KMS-11 (cell line): ENCODE measurements around the gene DAAM1.

Experiments used
- H2AFZ ChIP-seq: fragments of 200-600 bp; sonication (generic); 2 replicates; pipeline ENCODE4 v1.6.1; 2016; ENCODE audit warnings: antibody characterized with exemption, mixed run types, low read depth
- H3K27ac ChIP-seq: fragments of 200-600 bp; sonication (generic); 2 replicates; pipeline ENCODE4 v1.6.1; 2016; ENCODE audit warnings: mild to moderate bottlenecking, mixed run types
- H3K27me3 ChIP-seq: fragments of 200-600 bp; sonication (generic); 2 replicates; pipeline ENCODE4 v1.6.1; 2017; ENCODE audit warnings: mild to moderate bottlenecking, low read depth, mixed run types, moderate library complexity; ENCODE audit not compliant: insufficient read depth
- H3K36me3 ChIP-seq: fragments of 200-600 bp; sonication (generic); 2 replicates; pipeline ENCODE4 v1.6.1; 2017; ENCODE audit warnings: mild to moderate bottlenecking, mixed run types; ENCODE audit not compliant: insufficient read depth
- H3K4me1 ChIP-seq: fragments of 200-600 bp; sonication (generic); 2 replicates; pipeline ENCODE4 v1.6.1; 2016; ENCODE audit warnings: mild to moderate bottlenecking, low read depth, mixed run types; ENCODE audit not compliant: poor library complexity, severe bottlenecking
- H3K4me2 ChIP-seq: fragments of 200-600 bp; sonication (generic); 2 replicates; pipeline ENCODE4 v1.7.0; 2016; ENCODE audit warnings: mild to moderate bottlenecking, mixed run types
- H3K4me3 ChIP-seq: fragments of 200-600 bp; sonication (generic); IDR thresholded peaks from 2 replicates; pipeline ENCODE4 v1.6.1; 2017; ENCODE audit warnings: low read depth, low read length, mixed read lengths; ENCODE audit not compliant: insufficient read depth
- H3K79me2 ChIP-seq: fragments of 200-600 bp; sonication (generic); 2 replicates; pipeline ENCODE4 v1.6.1; 2016; ENCODE audit warnings: low read depth, mixed run types; ENCODE audit not compliant: insufficient read depth
- H3K9ac ChIP-seq: fragments of 200-600 bp; sonication (generic); 2 replicates; pipeline ENCODE4 v1.6.1; 2016; ENCODE audit warnings: mild to moderate bottlenecking, mixed run types
- H4K20me1 ChIP-seq: fragments of 200-600 bp; sonication (generic); 2 replicates; pipeline ENCODE4 v1.6.1; 2016; ENCODE audit warnings: mild to moderate bottlenecking, mixed run types; ENCODE audit not compliant: insufficient read depth
- CTCF ChIP-seq: fragments of 200-600 bp; sonication (generic); conservative IDR thresholded peaks from 2 replicates; pipeline ENCODE4 v1.6.1; 2017; ENCODE audit warnings: low read depth, mild to moderate bottlenecking, antibody characterized with exemption, low read length, moderate library complexity, mixed read lengths

Gene DAAM1

GRCh38 chr14:59183150-59183549 lies 5.3 kb upstream of the DAAM1 start:
- H3K4me1 ChIP-seq = peaks cover 6% of the 10 kb centered on the region
- no peak overlapping the region for H3K27ac ChIP-seq
- no peak overlapping the region for H2AFZ ChIP-seq
- no peaks in the 10 kb centered on the region for H3K36me3 ChIP-seq
- H3K27me3 ChIP-seq = no peaks in the 10 kb centered on the region
- no peaks in the 10 kb centered on the region for H4K20me1 ChIP-seq
- TF ChIP-seq CTCF = no peak
- no peaks in the 10 kb centered on the region for H3K79me2 ChIP-seq
- no peak overlapping the region for H3K4me3 ChIP-seq
- H3K4me2 ChIP-seq = no peak overlapping the region
- no peak overlapping the region for H3K9ac ChIP-seq

- no peak overlapping the region for H3K4me2 ChIP-seq
- no peaks in the 10 kb centered on the region for H3K27me3 ChIP-seq
- no peak for TF ChIP-seq CTCF
- no peak overlapping the region for H2AFZ ChIP-seq
- no peak overlapping the region for H3K27ac ChIP-seq
- no peak overlapping the region for H3K9ac ChIP-seq
- H4K20me1 ChIP-seq = no peaks in the 10 kb centered on the region
- no peak overlapping the region for H3K4me3 ChIP-seq
- H3K79me2 ChIP-seq = no peaks in the 10 kb centered on the region
- no peaks in the 10 kb centered on the region for H3K36me3 ChIP-seq
- H3K4me1 ChIP-seq = peaks cover 6% of the 10 kb centered on the region
Observed at GRCh38 chr14:59184396-59184795, 4.1 kb upstream of the DAAM1 start.

- Histone ChIP-seq H2AFZ (no peak overlapping the region), H3K27me3 (no peaks in the 10 kb centered on the region), H3K4me2 (no peak overlapping the region), H3K4me1 (peaks cover 9% of the 10 kb centered on the region), H3K9ac (no peak overlapping the region), H3K4me3 (no peak overlapping the region), H4K20me1 (no peaks in the 10 kb centered on the region), H3K79me2 (peaks cover 2% of the 10 kb centered on the region; the same call in 1 of the 2 replicates), H3K36me3 (no peaks in the 10 kb centered on the region), H3K27ac (no peak overlapping the region)
- no peak for TF ChIP-seq CTCF
Observed at GRCh38 chr14:59185676-59186075, 2.8 kb upstream of the DAAM1 start.

GRCh38 chr14:59186306-59186705 lies 2.2 kb upstream of the DAAM1 start:
- no peak for TF ChIP-seq CTCF
- H2AFZ ChIP-seq = no peak overlapping the region
- H3K9ac ChIP-seq = no peak overlapping the region
- peaks cover 8% of the 10 kb centered on the region; the same call in 1 of the 2 replicates for H3K79me2 ChIP-seq
- H3K4me2 ChIP-seq = no peak overlapping the region
- peaks cover 15% of the 10 kb centered on the region for H3K4me1 ChIP-seq
- H4K20me1 ChIP-seq = no peaks in the 10 kb centered on the region
- no peak overlapping the region for H3K27ac ChIP-seq
- H3K27me3 ChIP-seq = no peaks in the 10 kb centered on the region
- H3K4me3 ChIP-seq = no peak overlapping the region
- no peaks in the 10 kb centered on the region for H3K36me3 ChIP-seq
